ENCODE results near the gene BAIAP2L2.

BAIAP2L2 gene

DNA sequence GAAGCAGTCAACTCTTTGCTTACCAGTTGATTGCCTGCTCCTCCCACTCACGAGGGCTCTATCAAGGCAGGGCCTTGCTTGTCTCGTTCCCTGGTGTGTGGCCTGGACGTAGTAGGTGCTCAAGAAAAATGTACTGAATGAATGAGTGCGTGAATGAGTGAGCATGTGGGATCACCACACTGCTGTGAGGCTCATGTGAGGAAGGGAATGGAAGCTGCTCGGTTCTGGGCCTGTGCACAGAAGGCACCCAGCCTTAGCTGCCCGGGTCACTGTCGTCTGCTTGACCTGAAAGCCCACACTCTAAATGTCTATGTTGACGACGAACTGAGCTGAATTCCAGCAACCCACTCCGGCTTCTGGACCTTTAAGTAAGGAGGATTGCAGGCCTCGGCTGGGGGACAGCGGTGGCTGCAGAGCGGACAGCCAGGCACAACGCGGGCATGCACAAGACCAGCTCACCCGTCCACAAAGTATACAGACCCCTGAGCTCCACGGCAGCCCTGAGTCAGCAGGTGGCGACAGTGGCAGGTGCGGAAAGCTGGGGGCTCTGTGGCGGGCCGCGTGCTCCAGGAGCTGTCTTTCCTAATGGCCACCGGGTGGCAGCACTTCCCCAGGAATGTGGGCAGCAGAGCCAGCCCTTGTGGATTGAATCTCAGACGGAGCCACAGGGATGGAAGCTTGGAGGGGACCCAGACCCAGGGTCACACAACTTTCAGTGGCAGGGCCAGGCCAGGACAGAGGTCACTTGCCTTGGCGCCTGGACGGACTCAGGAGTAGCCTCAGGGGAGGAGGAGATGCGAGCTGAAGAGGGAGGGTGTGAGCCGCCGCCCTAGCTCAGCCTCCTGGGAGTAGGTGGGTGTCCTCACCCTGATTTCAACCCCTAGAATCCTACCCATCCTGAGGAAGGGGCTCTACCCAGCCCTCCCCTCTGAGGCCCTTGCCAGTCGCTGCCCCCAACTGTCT is 58.3 kb downstream of the BAIAP2L2 start:
- H3K36me3 ChIP-seq (ENCODE audit: control insufficient read depth in 5 of 5, insufficient read depth in 5 of 5, low read length in 5 of 5) = no peaks in the 10 kb centered on the region
- no peak overlapping the region for H3K27ac ChIP-seq (ENCODE audit: low read depth, low read length)
- peaks cover 0 to 17% (median 10%) of the 10 kb centered on the region in 5 donors for H3K4me1 ChIP-seq (ENCODE audit: control insufficient read depth in 5 of 5, insufficient read depth in 5 of 5, low read length in 5 of 5)
- no peaks in the 10 kb centered on the region for H3K9me3 ChIP-seq (ENCODE audit: control insufficient read depth in 5 of 5, low read length in 5 of 5)
- no peak overlapping the region for H3K4me3 ChIP-seq (ENCODE audit: low read depth in 1 of 5, low read length in 5 of 5)
- peaks cover 0 to 13% (median 2%) of the 10 kb centered on the region in 5 donors for H3K27me3 ChIP-seq (ENCODE audit: control insufficient read depth in 5 of 5, insufficient read depth in 4 of 5, low read length in 5 of 5)
- no peak overlapping the region for H3K9ac ChIP-seq (ENCODE audit: low read length in 5 of 5)

GRCh38 chr22:38051261-38051660 is 59.2 kb downstream of the BAIAP2L2 start:
- Histone ChIP-seq H3K27ac (ENCODE audit: low read depth, low read length) (no peak overlapping the region), H3K9me3 (ENCODE audit: control insufficient read depth in 5 of 5, low read length in 5 of 5) (no peaks in the 10 kb centered on the region), H3K27me3 (ENCODE audit: control insufficient read depth in 5 of 5, insufficient read depth in 4 of 5, low read length in 5 of 5) (peaks cover 0 to 13% (median 2%) of the 10 kb centered on the region in 5 donors), H3K9ac (ENCODE audit: low read length in 5 of 5) (no peak overlapping the region), H3K4me3 (ENCODE audit: low read depth in 1 of 5, low read length in 5 of 5) (no peak overlapping the region), H3K4me1 (ENCODE audit: control insufficient read depth in 5 of 5, insufficient read depth in 5 of 5, low read length in 5 of 5) (peaks cover 0 to 8% (median 5%) of the 10 kb centered on the region in 5 donors), H3K36me3 (ENCODE audit: control insufficient read depth in 5 of 5, insufficient read depth in 5 of 5, low read length in 5 of 5) (no peaks in the 10 kb centered on the region)

GRCh38 chr22:38050720-38051119 is 59.8 kb downstream of the BAIAP2L2 start:
- H3K27me3 ChIP-seq (ENCODE audit: control insufficient read depth in 5 of 5, insufficient read depth in 4 of 5, low read length in 5 of 5) = peaks cover 0 to 13% (median 2%) of the 10 kb centered on the region in 5 donors
- H3K36me3 ChIP-seq (ENCODE audit: control insufficient read depth in 5 of 5, insufficient read depth in 5 of 5, low read length in 5 of 5) = no peaks in the 10 kb centered on the region
- H3K4me1 ChIP-seq (ENCODE audit: control insufficient read depth in 5 of 5, insufficient read depth in 5 of 5, low read length in 5 of 5) = peaks cover 0 to 7% (median 5%) of the 10 kb centered on the region in 5 donors
- no peak overlapping the region for H3K9ac ChIP-seq (ENCODE audit: low read length in 5 of 5)
- no peak overlapping the region for H3K4me3 ChIP-seq (ENCODE audit: low read depth in 1 of 5, low read length in 5 of 5)
- no peak overlapping the region for H3K27ac ChIP-seq (ENCODE audit: low read depth, low read length)
- H3K9me3 ChIP-seq (ENCODE audit: control insufficient read depth in 5 of 5, low read length in 5 of 5) = no peaks in the 10 kb centered on the region

DNA sequence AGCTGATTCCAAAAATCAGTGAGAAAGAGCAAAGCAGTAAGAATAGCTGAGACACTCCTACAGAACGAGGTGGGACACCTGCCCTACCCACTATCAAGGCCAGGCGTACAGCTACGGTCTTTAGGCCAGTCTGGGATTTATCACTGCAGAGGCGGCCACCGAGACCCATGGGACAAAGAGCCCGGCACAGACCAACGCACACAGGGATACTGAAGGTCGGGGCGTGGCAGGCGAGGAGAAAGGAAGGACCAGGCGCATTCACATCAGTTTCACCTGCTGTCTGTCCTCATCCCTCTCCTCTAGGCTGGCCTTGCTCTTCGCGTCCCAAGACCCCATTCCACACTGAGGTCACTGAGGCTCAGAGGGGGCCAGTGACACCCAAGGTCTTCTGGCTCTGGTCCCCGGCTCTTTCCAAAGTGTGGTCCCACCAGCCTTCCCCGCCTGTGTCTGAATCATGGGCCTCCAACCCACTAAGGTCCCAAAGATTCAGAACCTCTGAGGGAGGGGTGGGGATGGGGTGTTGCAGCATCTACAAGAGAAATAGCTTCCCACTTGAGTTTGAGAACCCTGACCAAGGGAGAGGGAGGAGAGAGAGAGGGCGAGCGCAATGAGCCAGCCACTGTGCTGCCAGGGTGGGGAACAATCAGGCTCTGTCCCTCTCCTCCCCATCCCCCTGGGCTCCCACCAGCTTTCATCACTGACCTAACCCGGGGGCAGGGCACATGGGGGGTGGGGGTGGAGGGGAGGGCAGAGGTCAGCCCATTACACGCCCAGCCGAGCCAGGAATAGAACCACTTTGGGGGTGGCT is 60.5 kb downstream of the BAIAP2L2 start:
- peaks cover 0 to 16% (median 2%) of the 10 kb centered on the region in 5 donors for H3K27me3 ChIP-seq (ENCODE audit: control insufficient read depth in 5 of 5, insufficient read depth in 4 of 5, low read length in 5 of 5)
- H3K9ac ChIP-seq (ENCODE audit: low read length in 5 of 5) = no peak overlapping the region
- peaks cover 0 to 7% (median 5%) of the 10 kb centered on the region in 5 donors for H3K4me1 ChIP-seq (ENCODE audit: control insufficient read depth in 5 of 5, insufficient read depth in 5 of 5, low read length in 5 of 5)
- no peaks in the 10 kb centered on the region for H3K36me3 ChIP-seq (ENCODE audit: control insufficient read depth in 5 of 5, insufficient read depth in 5 of 5, low read length in 5 of 5)
- H3K27ac ChIP-seq (ENCODE audit: low read depth, low read length) = no peak overlapping the region
- no peak overlapping the region for H3K4me3 ChIP-seq (ENCODE audit: low read depth in 1 of 5, low read length in 5 of 5)
- H3K9me3 ChIP-seq (ENCODE audit: control insufficient read depth in 5 of 5, low read length in 5 of 5) = no peaks in the 10 kb centered on the region

DNA sequence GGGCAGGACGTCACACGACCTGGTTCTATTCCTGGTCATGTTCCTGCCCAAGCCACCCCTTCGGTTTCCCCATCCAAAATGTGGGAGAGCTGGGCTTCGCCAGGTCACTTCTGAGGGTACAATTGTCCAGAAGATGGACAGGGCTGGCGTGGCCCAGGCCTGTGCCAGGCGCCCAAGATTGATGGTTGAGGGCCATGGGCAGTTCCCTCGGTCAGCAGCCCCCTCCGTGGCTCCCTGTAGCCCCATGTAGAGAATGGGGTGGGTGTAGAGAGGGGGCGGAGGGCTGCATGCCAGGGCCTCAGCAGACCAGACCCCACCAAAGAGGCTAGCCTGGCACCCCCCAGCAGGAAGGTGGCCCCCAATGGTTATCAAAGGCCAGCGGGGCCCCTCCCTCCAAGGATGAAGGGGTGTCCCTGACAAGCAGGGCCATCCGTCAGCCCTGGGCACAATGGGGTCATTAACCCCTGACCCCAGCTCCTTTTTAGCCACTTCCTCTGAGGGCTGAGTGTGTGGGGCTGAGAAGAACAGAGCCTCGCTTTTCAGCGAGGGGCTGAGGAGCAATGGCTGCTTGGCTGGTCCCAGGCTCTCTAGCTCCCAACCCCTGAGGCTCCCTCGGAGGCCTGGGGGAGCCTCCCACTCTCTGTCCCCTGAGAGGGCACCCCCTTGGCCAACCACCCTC is 64.3 kb downstream of the BAIAP2L2 start:
- Histone ChIP-seq H3K27ac (ENCODE audit: low read depth, low read length) (no peak overlapping the region), H3K27me3 (ENCODE audit: control insufficient read depth in 5 of 5, insufficient read depth in 4 of 5, low read length in 5 of 5) (peaks cover 0 to 9% (median 0%) of the 10 kb centered on the region in 5 donors), H3K9ac (ENCODE audit: low read length in 5 of 5) (no peak overlapping the region), H3K4me1 (ENCODE audit: control insufficient read depth in 5 of 5, insufficient read depth in 5 of 5, low read length in 5 of 5) (peaks cover 0 to 14% (median 8%) of the 10 kb centered on the region in 5 donors), H3K9me3 (ENCODE audit: control insufficient read depth in 5 of 5, low read length in 5 of 5) (no peaks in the 10 kb centered on the region), H3K4me3 (ENCODE audit: low read depth in 1 of 5, low read length in 5 of 5) (no peak overlapping the region), H3K36me3 (ENCODE audit: control insufficient read depth in 5 of 5, insufficient read depth in 5 of 5, low read length in 5 of 5) (no peaks in the 10 kb centered on the region)

GRCh38 chr22:38043151-38044039 is 67.1 kb downstream of the BAIAP2L2 start:
- Histone ChIP-seq H3K9me3 (ENCODE audit: control insufficient read depth in 5 of 5, low read length in 5 of 5) (no peaks in the 10 kb centered on the region), H3K4me3 (ENCODE audit: low read depth in 1 of 5, low read length in 5 of 5) (no peak overlapping the region), H3K9ac (ENCODE audit: low read length in 5 of 5) (no peak overlapping the region), H3K27me3 (ENCODE audit: control insufficient read depth in 5 of 5, insufficient read depth in 4 of 5, low read length in 5 of 5) (peaks cover 0 to 3% (median 0%) of the 10 kb centered on the region in 5 donors), H3K36me3 (ENCODE audit: control insufficient read depth in 5 of 5, insufficient read depth in 5 of 5, low read length in 5 of 5) (no peaks in the 10 kb centered on the region), H3K27ac (ENCODE audit: low read depth, low read length) (no peak overlapping the region), H3K4me1 (ENCODE audit: control insufficient read depth in 5 of 5, insufficient read depth in 5 of 5, low read length in 5 of 5) (peaks cover 0 to 24% (median 16%) of the 10 kb centered on the region in 5 donors)

GRCh38 chr22:38042488-38042790 is 68.0 kb downstream of the BAIAP2L2 start:
- no peaks in the 10 kb centered on the region for H3K36me3 ChIP-seq (ENCODE audit: control insufficient read depth in 5 of 5, insufficient read depth in 5 of 5, low read length in 5 of 5)
- no peak overlapping the region for H3K27ac ChIP-seq (ENCODE audit: low read depth, low read length)
- no peak overlapping the region for H3K9ac ChIP-seq (ENCODE audit: low read length in 5 of 5)
- peaks cover 0 to 24% (median 16%) of the 10 kb centered on the region in 5 donors for H3K4me1 ChIP-seq (ENCODE audit: control insufficient read depth in 5 of 5, insufficient read depth in 5 of 5, low read length in 5 of 5)
- H3K27me3 ChIP-seq (ENCODE audit: control insufficient read depth in 5 of 5, insufficient read depth in 4 of 5, low read length in 5 of 5) = peaks cover 0 to 3% (median 0%) of the 10 kb centered on the region in 5 donors
- no peak overlapping the region for H3K4me3 ChIP-seq (ENCODE audit: low read depth in 1 of 5, low read length in 5 of 5)
- H3K9me3 ChIP-seq (ENCODE audit: control insufficient read depth in 5 of 5, low read length in 5 of 5) = no peaks in the 10 kb centered on the region

GRCh38 chr22:38041760-38042487 is 68.6 kb downstream of the BAIAP2L2 start:
- H3K27ac ChIP-seq (ENCODE audit: low read depth, low read length) = no peak overlapping the region

More at GRCh38 chr22:38041760-38042487, 68.6 kb downstream of the BAIAP2L2 start:
- H3K4me1 ChIP-seq (ENCODE audit: control insufficient read depth in 5 of 5, insufficient read depth in 5 of 5, low read length in 5 of 5) = peaks cover 0 to 24% (median 16%) of the 10 kb centered on the region in 5 donors
- no peak overlapping the region for H3K4me3 ChIP-seq (ENCODE audit: low read depth in 1 of 5, low read length in 5 of 5)
- H3K9me3 ChIP-seq (ENCODE audit: control insufficient read depth in 5 of 5, low read length in 5 of 5) = no peaks in the 10 kb centered on the region
- H3K36me3 ChIP-seq (ENCODE audit: control insufficient read depth in 5 of 5, insufficient read depth in 5 of 5, low read length in 5 of 5) = no peaks in the 10 kb centered on the region
- no peak overlapping the region for H3K9ac ChIP-seq (ENCODE audit: low read length in 5 of 5)
- peaks cover 0 to 3% (median 0%) of the 10 kb centered on the region in 5 donors for H3K27me3 ChIP-seq (ENCODE audit: control insufficient read depth in 5 of 5, insufficient read depth in 4 of 5, low read length in 5 of 5)

All from subcutaneous abdominal adipose tissue (tissue), 5 donors.